PFSK-1 (cell line): ENCODE measurements around the gene GNAO1.

ENCODE experiments used
- FOXP2 ChIP-seq: optimal IDR thresholded peaks from 2 replicates; pipeline ENCODE3; 2011; ENCODE audit warnings: borderline replicate concordance, control low read depth, inconsistent platforms; ENCODE audit not compliant: insufficient read depth; ENCODE audit errors: extremely low read length, extremely low read depth
- POLR2AphosphoS5 ChIP-seq: IDR thresholded peaks from 2 replicates; pipeline ENCODE4 v1.6.1; 2012; ENCODE audit warnings: low read depth, mild to moderate bottlenecking, control low read depth, low read length, moderate library complexity
- REST ChIP-seq, 2 experiments: IDR thresholded peaks; 2 replicates each; pipeline versions ENCODE4 v1.6.1 to v1.8.0; 2011 to 2012; ENCODE audit warnings: low read depth in 2 of 2, low read length in 2 of 2, control low read depth in 1 of 2, inconsistent platforms in 1 of 2, mild to moderate bottlenecking in 1 of 2, moderate library complexity in 1 of 2; ENCODE audit not compliant: insufficient read depth in 1 of 2
- SIN3A ChIP-seq: IDR thresholded peaks from 2 replicates; pipeline ENCODE4 v1.6.1; 2012; ENCODE audit warnings: mild to moderate bottlenecking, low read length, moderate library complexity, borderline replicate concordance; ENCODE audit not compliant: insufficient read depth
- TAF1 ChIP-seq: IDR thresholded peaks from 2 replicates; pipeline ENCODE4 v1.6.1; 2012; ENCODE audit warnings: low read length, control low read depth, borderline replicate concordance; ENCODE audit not compliant: insufficient read depth

GNAO1 gene

GRCh38 chr16:56360117-56361008 is 169.1 kb downstream of the GNAO1 start:
- TF ChIP-seq SIN3A (no peak), POLR2AphosphoS5 (no peak), TAF1 (no peak), FOXP2 (no peak), REST (IDR thresholded peaks at IDR 0.05; ENCODE audit: insufficient read depth in 1 of 2, low read depth in 2 of 2, low read length in 2 of 2) (no peak)

GRCh38 chr16:56362057-56362655 is 170.9 kb downstream of the GNAO1 start:
- no peak for TF ChIP-seq REST (IDR thresholded peaks at IDR 0.05; ENCODE audit: insufficient read depth in 1 of 2, low read depth in 2 of 2, low read length in 2 of 2)
- no peak for TF ChIP-seq SIN3A
- no peak for TF ChIP-seq TAF1
- no peak for TF ChIP-seq FOXP2
- no peak for TF ChIP-seq POLR2AphosphoS5

- no peak for TF ChIP-seq FOXP2
- TF ChIP-seq POLR2AphosphoS5, result no peak
- no peak for TF ChIP-seq SIN3A
Measured at GRCh38 chr16:56362706-56363105, 171.4 kb downstream of the GNAO1 start.

- TF ChIP-seq TAF1 (no peak), SIN3A (no peak), FOXP2 (no peak), POLR2AphosphoS5 (no peak), REST (IDR thresholded peaks at IDR 0.05; ENCODE audit: insufficient read depth in 1 of 2, low read depth in 2 of 2, low read length in 2 of 2) (no peak)
Measured at GRCh38 chr16:56363181-56363716, 172.0 kb downstream of the GNAO1 start.

- TF ChIP-seq POLR2AphosphoS5 (no peak), TAF1 (no peak), REST (IDR thresholded peaks at IDR 0.05; ENCODE audit: insufficient read depth in 1 of 2, low read depth in 2 of 2, low read length in 2 of 2) (no peak)
Measured at GRCh38 chr16:56363781-56364565, 172.7 kb downstream of the GNAO1 start.
